ENCODE results near the gene GPR135.
A peak's percentile ranks its signal among the peaks of the same experiment; 100 is the strongest.
"Not testable (repeated sequence)": the region's sequence is repeated elsewhere in the genome, so short reads cannot be mapped to it uniquely, and the experiment has no call there.

GPR135 gene

DNA sequence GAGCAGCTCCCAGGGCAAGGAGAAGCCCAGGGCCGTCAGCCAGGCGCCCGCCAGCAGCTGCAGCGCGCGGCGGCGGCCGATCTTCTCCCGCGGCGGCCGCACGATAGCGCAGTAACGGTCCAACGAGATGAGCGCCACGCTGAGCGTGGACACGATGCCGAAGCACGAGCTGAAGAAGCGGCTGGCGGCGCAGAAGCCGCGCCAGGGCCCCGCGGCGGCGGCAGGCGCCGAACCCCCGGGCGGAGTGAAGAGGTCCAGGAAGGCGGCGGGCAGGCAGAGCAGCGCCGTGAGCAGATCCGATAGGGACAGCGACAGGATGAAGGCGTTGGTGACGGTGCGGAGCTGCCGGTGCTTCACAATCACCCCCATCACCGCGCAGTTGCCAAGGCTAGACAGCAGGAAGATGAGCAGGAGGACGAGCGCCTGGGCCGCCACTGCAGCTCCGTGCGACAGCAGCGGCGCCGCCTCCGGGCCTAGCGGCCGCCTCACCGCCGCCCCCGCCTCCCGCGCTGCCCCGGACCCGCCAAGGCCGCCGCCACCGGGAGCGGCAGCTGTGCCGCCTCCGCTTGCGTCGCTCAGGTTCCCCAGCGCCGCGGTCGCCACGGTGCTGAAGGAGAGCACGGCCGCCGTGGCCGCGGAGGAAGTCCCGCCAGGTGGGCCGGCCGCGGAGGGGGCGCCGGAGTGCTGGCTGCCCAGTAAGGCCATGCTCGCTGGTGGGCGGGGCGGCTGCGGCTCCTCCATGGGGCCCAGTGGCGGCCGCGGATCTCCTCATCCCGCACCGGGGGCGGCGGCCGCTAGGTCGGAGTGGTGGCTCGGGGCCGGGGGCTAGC is 479 bp downstream of the GPR135 start:
- peak; percentile 51 for DNase-seq

- DNase-seq, result peak; percentile 28
These were observed 1.2 kb downstream of the GPR135 start for GRCh38 chr14:59463787-59464485.

GRCh38 chr14:59461891-59462290 is 3.3 kb downstream of the GPR135 start:
- DNase-seq, result no peak

DNA sequence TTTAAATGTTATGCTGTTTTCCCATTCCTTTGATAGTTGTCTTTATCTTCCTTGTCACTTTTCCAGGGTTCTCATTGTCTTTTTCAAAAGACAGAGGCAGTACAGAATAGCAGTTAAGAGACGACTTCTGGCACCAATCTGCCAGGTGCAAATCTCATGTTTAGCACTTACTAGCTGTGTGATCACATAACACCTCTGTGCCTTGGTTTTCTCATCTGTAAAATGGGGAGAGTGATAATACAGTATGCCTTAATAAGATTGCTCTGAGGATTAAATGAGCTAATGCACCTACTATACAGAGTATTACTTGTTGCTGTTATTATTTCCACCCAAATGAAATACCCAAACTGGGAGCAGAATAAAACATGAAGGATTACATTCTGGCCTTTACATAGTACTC is 4.8 kb downstream of the GPR135 start:
- DNase-seq, result no peak

DNA sequence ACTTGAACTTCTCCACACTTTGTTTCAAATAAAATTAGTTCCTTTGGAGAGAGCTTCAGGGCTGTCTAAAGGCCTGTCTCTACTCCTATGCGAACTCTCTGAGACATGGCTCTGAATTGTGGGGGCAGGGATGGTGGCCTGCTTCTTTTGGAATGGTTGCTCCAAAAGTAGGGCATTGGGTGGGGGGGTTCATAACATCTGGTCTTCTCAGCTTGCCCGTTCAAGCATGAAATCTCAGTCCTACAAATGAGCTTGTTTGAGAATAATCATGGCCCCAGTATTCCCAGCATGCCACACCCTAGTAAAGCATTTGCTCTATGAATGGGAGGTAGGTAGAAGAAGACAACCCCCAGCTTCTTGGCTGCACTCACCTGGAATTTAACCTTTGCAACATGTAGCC is 6.7 kb downstream of the GPR135 start:
- DNase-seq, result no peak

DNA sequence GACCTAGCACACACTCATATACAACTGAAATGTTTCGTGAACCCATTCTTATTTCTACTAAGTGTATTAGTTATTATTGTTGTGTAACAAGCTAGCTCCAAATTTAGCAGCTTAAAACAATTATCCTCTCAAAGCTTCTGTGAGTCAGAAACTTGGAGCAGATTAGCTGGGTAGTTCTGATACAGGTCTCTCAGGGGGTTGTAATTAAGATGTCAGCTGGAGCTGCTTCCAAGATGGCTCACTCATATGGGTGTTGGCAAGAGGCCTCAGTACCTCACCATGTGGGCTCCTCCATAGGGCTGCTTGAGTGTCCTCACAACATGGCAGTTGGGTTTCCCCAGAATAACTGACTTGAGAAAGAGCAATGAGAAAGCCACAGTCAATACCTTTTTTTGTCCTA is 9.8 kb downstream of the GPR135 start:
- no peak for DNase-seq

DNA sequence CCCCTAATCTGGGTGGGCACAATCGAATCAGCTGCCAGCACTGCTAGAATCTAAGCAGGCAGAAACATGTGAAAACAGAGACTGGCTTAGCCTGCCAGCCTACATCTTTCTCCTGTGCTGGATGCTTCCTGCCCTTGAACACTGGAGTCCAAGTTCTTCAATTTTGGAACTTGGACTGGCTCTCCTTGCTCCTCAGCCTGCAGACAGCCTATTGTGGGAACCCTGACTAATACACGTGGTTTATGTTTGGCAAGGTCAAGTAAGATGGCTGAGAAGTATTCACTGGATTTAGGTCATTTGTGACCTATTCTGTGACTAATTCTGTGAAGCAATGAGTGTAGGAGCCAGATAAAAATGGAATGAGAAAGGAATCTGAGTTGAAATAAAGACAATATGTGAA is 11.0 kb downstream of the GPR135 start:
- DNase-seq, result no peak

DNA sequence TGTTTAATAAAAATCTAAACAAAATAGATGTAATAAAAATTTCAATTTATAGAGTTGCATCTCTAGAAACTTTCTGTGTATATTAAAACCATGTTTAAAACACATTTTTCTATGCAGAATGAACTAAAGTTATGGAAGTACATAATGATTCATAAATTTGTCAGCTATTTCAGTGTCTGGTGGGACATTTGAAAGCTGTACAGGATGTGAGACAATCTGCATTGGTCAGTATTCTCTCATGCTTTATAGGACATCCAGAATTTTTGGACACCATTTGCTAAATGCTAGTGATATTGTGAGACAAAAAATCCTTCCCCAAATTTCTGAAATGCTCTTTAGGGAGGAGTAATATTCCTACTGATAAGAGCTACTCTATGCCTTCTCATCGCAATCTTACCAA is 13.3 kb downstream of the GPR135 start:
- DNase-seq, result no peak

- DNase-seq, result no peak
These were observed 14.5 kb downstream of the GPR135 start for GRCh38 chr14:59450716-59451115.

DNA sequence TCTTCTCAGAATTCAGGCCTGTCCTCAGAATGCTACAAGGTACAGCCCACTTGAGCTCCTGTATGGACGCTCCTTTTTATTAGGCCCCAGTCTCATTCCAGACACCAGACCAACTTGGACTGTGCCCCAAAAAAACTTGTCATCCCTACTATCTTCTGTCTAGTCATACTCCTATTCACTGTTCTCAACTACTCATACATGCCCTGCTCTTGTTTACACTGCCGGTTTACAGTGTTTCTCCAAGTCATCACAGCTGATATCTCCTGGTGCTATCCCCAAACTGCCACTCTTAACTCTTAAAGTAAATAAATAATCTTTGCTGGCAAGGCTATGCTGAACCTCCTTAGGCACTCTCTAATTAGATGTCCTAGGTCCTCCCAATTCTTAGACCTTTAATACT is 16.5 kb downstream of the GPR135 start:
- DNase-seq, result not testable (repeated sequence)

DNA sequence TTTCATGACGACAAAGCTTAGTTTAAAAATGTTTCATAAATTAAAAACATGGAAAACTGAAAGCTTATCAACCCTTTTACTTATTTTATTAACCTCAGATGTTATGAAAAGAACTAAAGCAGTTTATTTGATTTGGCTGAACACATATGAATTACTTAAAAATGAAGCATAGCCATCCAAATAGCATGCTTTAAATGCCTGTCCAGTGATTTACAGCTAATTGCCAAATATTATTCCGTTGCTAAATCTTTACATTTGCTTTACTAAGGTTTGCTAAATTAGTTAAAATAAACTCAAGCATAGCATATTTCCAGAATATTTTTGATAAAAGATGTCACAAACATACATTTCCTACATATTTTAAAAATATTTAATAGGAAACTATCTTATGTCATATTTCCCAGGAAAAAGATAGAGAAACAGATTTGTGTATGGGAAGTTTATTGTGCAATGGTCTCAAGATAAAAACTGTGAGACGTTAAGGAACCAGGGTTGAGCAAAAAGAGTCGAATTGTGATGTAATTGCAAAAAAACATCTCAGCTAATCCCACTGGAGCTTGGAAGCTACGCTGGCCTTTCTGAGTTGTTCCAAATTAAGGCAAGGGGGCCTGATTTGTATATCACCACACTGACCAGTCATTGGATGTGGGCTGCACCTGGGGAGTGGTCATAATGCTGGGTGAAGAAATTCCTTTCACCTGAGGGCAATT is 25.8 kb downstream of the GPR135 start:
- DNase-seq, result no peak

DNA sequence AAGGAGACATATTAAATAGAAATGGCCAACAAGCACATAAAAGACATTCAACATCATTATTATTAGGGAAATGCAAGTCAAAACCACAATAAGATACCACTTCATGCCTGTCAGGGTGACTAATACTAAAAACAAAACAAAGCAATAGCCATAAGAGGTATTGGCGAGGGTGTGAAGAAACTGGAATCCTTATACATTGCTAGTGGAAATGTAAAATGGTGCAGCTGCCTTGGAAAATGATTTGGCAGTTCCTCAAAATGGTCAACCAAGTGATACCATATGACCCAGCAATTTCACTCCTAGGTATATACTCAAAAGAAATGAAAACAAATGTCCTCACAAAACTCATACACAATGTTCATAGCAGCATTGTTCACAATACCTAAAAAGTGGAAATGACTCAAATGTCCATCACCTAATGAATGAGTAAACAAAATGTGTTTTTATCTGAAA is 27.0 kb downstream of the GPR135 start:
- no peak for DNase-seq

DNA sequence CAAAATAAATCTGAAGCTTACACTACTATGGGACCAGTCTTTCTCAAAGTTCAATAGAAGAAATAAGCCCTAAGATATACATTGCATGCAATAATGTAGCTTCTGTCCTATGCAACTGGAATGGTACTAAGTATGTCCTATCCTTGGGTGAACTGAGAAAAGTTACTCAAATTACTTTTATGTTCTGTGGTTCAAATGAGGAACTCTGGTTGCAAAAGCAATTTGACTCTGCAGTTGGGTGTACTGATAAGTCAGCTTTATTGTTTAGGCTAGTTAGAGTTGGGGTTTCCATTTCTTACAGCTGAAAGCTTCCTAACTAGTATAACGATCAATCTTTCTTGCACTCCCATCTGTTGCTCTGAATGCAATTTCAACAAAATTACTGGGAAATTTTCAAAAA is 29.2 kb downstream of the GPR135 start:
- DNase-seq, result no peak

- no peak for DNase-seq
These were observed 30.1 kb downstream of the GPR135 start for GRCh38 chr14:59435101-59435500.

- no peak for DNase-seq
These were observed 35.4 kb downstream of the GPR135 start for GRCh38 chr14:59429790-59430189.

DNA sequence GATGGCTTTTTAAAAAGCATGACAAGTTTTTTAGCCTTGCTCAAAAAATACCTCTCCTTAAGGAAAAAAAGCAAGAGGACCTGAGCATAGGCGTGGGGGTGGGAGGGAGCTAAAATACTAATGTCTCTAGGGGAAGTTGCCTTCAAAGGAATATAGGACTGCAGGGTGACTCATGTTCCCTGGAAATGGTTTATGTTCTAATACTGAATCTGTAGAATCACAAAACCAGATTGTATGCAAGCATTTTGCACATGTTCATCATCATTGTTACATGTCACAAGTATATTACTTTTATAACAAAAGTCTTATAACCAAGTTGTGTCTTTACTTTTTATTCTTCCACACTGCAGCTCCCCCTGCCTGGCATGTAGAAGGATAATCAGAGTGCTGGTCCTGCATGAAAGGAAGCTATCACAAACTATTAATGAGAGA is 36.6 kb downstream of the GPR135 start:
- DNase-seq, result no peak

DNA sequence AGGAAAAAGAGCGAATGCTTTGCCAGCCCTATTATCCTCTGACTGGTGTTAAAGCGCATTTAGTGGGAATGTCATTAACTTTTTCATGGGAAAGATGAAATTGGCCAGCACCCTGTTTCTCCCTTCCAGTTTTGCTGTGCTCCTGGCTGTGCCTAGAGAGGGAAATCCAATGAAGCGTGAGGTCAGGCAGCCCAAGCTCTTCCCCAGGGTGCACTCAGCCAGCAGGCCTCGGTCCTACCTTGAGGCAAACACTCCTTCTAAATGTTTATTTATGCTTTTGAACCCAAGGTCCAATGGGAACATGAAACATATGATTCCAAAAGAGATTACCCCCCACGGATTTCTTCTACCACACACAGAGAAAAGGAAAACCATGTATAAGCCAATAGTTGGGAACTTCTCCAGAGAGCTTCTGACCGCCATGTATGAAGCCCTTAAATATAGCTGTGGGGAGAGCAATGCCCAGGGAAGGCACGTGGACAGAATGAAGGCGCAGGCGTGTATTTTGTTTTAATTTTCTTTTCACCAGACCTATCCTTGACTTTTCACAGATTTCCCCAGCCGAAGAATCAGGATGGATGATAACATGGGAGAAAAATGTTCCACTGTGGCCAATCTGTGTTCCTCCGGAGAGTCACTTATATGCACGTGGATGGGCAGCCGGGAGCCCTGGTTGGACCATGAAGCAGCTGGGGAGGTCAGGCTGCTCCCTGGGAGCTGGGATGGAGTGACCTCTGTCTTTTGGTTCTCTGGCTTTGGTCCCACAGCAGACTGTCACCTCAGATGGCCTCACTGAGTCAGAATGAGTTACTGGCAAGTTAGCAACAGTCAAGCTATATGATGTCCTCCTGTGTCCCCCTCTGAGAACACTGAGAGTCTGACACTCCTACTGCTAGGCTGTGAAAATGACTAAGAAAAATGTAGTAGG is 37.3 kb downstream of the GPR135 start:
- no peak for DNase-seq

DNA sequence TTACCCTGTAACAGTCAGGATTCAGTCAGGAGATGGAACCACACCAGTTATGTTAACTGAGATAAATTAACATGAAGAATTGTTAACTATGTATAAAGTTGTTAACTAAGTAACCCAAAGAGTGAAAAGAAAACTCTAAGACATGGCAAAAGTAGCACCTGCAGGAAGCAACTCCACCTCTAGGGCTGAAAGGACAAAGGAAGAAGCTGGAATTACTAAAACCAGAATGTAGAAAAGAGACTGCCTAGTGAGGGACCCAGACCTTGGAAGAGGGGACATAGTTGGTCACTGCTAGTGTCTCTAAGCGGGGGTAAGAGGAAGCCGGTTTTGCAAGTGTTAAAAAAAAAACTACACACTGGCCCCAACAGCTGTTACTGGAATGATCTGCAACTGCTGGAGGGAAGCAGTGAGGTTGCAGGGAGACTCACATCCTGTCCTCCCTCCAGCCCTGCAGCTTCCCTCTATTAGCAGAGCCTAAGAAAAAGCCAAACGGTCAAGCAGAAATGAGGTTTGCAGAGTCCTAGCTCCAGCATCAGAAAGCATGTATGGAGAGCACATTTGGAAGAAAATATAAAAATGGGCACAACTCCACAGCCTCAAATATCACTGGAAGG is 39.8 kb downstream of the GPR135 start:
- DNase-seq, result no peak

DNA sequence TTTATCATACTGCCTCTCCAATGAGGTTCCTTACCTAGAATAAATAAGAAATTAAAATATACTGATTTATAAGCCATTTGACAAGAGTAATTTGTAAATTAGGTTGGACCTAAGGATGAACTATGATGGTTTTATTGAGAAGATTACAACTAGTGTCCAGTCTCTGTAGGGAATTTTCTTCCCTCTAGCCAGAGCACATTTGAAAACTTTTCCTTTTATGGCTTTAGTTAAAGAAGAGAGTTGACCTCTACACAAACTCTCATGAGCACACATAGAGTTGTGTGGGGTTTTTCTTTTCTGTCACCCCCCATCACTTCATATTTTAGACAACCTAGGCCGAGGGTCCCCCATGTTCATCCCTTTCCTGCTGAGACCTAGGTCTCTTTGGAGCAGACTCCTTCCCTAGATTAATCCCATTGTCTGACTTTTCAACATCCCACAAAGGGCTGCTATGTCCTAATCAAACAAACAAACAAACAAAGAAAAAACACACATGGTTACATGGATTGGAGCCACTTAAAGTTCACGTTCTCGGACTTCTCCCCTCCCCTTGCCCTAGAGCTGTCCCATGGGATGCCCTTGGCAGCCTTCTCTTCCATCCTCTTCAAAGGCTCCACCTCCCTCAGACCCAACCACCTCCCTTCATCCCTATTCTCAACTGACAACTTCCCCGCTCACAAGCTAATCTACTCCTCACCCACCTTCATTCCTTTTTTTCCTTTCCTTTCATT is 40.7 kb downstream of the GPR135 start:
- DNase-seq, result no peak

GRCh38 chr14:59422069-59422881 is 42.9 kb downstream of the GPR135 start:
- no peak for DNase-seq
